ENCODE measurements around the gene OPALIN.

GRCh38 chr10:96310321-96310669, 48.5 kb downstream of the OPALIN start:
- no peak for TF ChIP-seq EZH2 (IDR thresholded peaks at IDR 0.05; ENCODE audit: borderline replicate concordance)
- TF ChIP-seq CTCF (IDR thresholded peaks at IDR 0.05; ENCODE audit: poor library complexity), result no peak

Data from hepatocyte (in vitro differentiated cells).